ENCODE measurements around the gene MYBPC1. TPM values are rescaled to one million over a fixed set of nuclear protein-coding genes. Genes with fewer than 3 reads are reported as not detected.

MYBPC1 gene
- total RNA-seq, 1 donor from 2014 or later = not detected

DNA sequence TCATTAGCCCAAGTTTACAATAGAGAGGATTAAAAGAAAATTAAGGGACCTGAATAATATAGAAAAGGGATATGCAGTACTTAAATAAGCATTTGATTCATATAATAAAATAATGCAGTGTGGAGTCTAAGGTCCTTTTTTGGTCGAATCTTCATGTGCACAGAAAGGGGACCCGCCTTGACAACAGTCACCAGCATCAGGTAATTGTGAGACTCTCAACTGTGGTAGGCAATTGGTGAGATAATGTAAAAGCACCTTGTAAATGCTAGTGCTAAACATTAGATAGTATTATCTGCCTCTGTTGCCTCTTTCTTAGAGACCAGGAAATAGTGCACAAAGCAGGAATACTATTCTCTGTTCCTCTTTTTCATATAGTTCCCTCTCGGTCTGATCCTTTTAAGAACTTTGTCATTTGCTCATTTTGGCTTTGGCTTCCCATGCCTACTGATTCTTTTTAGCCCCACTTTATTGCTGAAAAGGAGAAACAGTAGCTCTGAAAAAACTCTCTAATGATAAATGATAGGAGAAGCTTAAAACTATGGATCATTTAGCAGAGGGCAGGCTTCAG lies 120.2 kb downstream of the MYBPC1 start:
- H3K4me3 Mint-ChIP-seq = no peak overlapping the region
- H3K27ac Mint-ChIP-seq (ENCODE audit: unreplicated experiment) = no peak overlapping the region
- no peaks in the 10 kb centered on the region for H3K9me3 Mint-ChIP-seq
- H3K36me3 Mint-ChIP-seq (ENCODE audit: low read depth) = no peaks in the 10 kb centered on the region
- no peak for DNase-seq (ENCODE audit: low read depth, low spot score)
- TF ChIP-seq, protein P1, sequence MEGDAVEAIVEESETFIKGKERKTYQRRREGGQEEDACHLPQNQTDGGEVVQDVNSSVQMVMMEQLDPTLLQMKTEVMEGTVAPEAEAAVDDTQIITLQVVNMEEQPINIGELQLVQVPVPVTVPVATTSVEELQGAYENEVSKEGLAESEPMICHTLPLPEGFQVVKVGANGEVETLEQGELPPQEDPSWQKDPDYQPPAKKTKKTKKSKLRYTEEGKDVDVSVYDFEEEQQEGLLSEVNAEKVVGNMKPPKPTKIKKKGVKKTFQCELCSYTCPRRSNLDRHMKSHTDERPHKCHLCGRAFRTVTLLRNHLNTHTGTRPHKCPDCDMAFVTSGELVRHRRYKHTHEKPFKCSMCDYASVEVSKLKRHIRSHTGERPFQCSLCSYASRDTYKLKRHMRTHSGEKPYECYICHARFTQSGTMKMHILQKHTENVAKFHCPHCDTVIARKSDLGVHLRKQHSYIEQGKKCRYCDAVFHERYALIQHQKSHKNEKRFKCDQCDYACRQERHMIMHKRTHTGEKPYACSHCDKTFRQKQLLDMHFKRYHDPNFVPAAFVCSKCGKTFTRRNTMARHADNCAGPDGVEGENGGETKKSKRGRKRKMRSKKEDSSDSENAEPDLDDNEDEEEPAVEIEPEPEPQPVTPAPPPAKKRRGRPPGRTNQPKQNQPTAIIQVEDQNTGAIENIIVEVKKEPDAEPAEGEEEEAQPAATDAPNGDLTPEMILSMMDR (conservative IDR thresholded peaks at IDR 0.05) = no peak
- H3K4me1 Mint-ChIP-seq = peaks cover 17% of the 10 kb centered on the region
- no peaks in the 10 kb centered on the region for H3K27me3 Mint-ChIP-seq (ENCODE audit: low read depth)

DNA sequence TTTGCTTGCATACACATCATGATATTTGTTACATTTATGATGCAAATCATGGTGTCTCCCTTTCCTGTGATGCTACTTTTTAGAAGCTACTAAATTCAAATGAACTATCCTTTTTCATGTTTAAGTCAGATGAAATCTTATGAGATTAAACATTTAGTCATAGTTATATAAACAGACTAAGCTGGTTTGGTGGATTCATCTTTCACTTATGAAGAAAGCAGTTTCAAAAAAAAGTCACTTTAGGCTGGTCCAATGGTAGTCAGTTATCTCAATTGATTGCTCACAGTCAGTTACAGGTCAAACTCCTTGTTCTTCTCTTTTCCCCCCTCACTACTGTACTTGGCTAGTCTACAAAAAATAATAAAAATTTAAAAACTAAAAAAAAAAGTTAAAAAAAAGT lies 124.8 kb downstream of the MYBPC1 start:
- Mint-ChIP-seq H3K4me3 (no peak overlapping the region), H3K4me1 (no peaks in the 10 kb centered on the region), H3K27ac (ENCODE audit: unreplicated experiment) (no peak overlapping the region), H3K27me3 (ENCODE audit: low read depth) (no peaks in the 10 kb centered on the region), H3K9me3 (no peaks in the 10 kb centered on the region), H3K36me3 (ENCODE audit: low read depth) (no peaks in the 10 kb centered on the region)
- TF ChIP-seq, protein P1 (conservative IDR thresholded peaks at IDR 0.05) = no peak
- DNase-seq (ENCODE audit: low read depth, low spot score) = no peak

DNA sequence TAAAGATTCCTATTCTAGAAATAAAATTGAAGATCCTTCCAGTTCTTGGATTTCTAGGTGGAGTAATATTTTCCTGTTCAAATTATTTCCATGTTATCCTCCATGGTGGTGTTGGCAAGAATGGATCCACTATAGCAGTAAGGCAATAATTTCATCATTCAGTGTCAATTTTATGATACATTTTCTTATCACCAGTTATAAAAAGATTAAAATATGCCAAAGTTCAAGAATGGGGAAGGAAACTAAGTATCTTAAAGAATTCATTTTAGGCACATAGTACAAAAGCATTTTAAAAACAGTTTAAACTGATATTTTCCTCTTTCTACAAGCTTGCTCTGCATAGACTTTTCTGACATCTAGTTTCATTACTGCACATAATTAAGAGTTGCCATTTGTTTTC lies 125.3 kb downstream of the MYBPC1 start:
- Mint-ChIP-seq H3K27ac (ENCODE audit: unreplicated experiment) (no peak overlapping the region), H3K4me3 (no peak overlapping the region), H3K27me3 (ENCODE audit: low read depth) (no peaks in the 10 kb centered on the region), H3K9me3 (no peaks in the 10 kb centered on the region), H3K36me3 (ENCODE audit: low read depth) (no peaks in the 10 kb centered on the region), H3K4me1 (no peaks in the 10 kb centered on the region)
- TF ChIP-seq, protein P1 (conservative IDR thresholded peaks at IDR 0.05) = no peak
- no peak for DNase-seq (ENCODE audit: low read depth, low spot score)

DNA sequence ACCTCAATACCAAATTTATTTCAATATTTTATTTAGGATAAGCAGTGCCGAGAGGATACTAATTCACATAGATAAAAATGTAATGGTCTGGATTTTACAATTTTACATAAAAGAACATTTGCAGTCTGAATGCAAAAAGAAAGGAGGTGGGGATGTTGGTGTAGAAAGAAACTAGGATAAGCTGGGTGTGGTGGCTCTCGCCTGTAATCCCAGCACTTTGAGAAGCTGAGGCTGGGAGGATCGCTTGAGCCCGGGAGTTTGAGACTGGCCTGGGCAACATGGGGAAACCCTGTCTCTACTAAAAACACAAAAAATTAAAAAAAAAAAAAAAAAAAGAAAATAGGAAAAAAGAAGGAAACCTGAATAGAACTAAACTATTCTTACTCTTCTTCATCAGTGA lies 127.6 kb downstream of the MYBPC1 start:
- TF ChIP-seq, protein P1 (conservative IDR thresholded peaks at IDR 0.05) = no peak
- Mint-ChIP-seq H3K27me3 (ENCODE audit: low read depth) (no peaks in the 10 kb centered on the region), H3K9me3 (no peaks in the 10 kb centered on the region), H3K27ac (ENCODE audit: unreplicated experiment) (no peak overlapping the region), H3K4me1 (no peaks in the 10 kb centered on the region), H3K36me3 (ENCODE audit: low read depth) (no peaks in the 10 kb centered on the region), H3K4me3 (no peak overlapping the region)
- no peak for DNase-seq (ENCODE audit: low read depth, low spot score)

DNA sequence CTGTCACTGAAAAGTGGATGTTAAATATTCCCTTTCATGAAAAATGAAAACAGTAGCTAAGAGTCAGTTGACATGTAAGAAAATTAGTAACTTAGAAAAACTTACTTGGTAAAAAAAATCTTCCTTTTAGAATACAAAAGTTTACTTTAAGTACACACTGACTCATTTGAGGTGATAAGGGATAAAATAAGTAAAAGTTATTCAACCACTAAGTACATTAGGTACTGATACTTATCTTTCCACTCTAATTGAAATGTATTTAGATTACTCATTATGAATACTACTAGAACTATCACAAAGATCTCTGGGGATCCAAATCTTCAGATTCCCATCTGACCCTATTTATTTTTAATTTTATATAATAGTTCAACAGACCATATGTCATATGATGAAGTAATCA lies 132.3 kb downstream of the MYBPC1 start:
- H3K27ac Mint-ChIP-seq (ENCODE audit: unreplicated experiment) = no peak overlapping the region
- no peak overlapping the region for H3K4me3 Mint-ChIP-seq
- no peaks in the 10 kb centered on the region for H3K4me1 Mint-ChIP-seq
- no peak for DNase-seq (ENCODE audit: low read depth, low spot score)
- no peaks in the 10 kb centered on the region for H3K27me3 Mint-ChIP-seq (ENCODE audit: low read depth)
- no peaks in the 10 kb centered on the region for H3K9me3 Mint-ChIP-seq
- H3K36me3 Mint-ChIP-seq (ENCODE audit: low read depth) = peaks cover 8% of the 10 kb centered on the region
- TF ChIP-seq, protein P1 (conservative IDR thresholded peaks at IDR 0.05) = no peak

Data from neural crest cell (in vitro differentiated cells).